Liver (tissue), 3 donors: ENCODE measurements around the gene CSMD2.

Experiments
- EGR1 ChIP-seq, 2 donors: IDR thresholded peaks; 2 replicates each; pipeline ENCODE4 v1.6.1; 2016 to 2018; ENCODE audit warnings: antibody characterized with exemption in 2 of 2, low read depth in 2 of 2
- GABPA ChIP-seq, 2 donors: IDR thresholded peaks in 1 of 2; conservative IDR thresholded peaks in 1 of 2; 2 replicates each; pipeline ENCODE4 v1.6.1; 2016; ENCODE audit warnings: antibody characterized with exemption in 2 of 2, mild to moderate bottlenecking in 1 of 2, moderate library complexity in 1 of 2
- HNF4A ChIP-seq, 2 donors: conservative IDR thresholded peaks; 2 replicates each; pipeline ENCODE4 v1.6.1; 2016; ENCODE audit warnings: antibody characterized with exemption in 2 of 2, mild to moderate bottlenecking in 2 of 2
- JUND ChIP-seq, 2 donors: IDR thresholded peaks; 2 replicates each; pipeline ENCODE4 v1.6.1; 2016; ENCODE audit warnings: antibody characterized with exemption in 2 of 2
- NR2F2 ChIP-seq: IDR thresholded peaks from 2 replicates; pipeline ENCODE4 v1.6.1; 2016; ENCODE audit warnings: antibody characterized with exemption
- RAD21 ChIP-seq, 2 donors: IDR thresholded peaks; 2 replicates each; pipeline ENCODE4 v1.6.1; 2016; ENCODE audit warnings: antibody characterized with exemption in 2 of 2, mild to moderate bottlenecking in 2 of 2
- RXRA ChIP-seq, 2 donors: IDR thresholded peaks; 2 replicates each; pipeline ENCODE4 v1.6.1; 2017 to 2018; ENCODE audit warnings: antibody characterized with exemption in 2 of 2, mild to moderate bottlenecking in 1 of 2
- SP1 ChIP-seq: IDR thresholded peaks from 2 replicates; pipeline ENCODE4 v1.6.1; 2018; ENCODE audit warnings: antibody characterized with exemption, mild to moderate bottlenecking
- TAF1 ChIP-seq: conservative IDR thresholded peaks from 2 replicates; pipeline ENCODE4 v1.6.1; 2016; ENCODE audit warnings: antibody characterized with exemption, mild to moderate bottlenecking
- YY1 ChIP-seq: IDR thresholded peaks from 2 replicates; pipeline ENCODE4 v1.6.1; 2016; ENCODE audit warnings: antibody characterized with exemption, mild to moderate bottlenecking
- TF ChIP-seq, protein P1 (sequence below): fragments of 150-350 bp; IDR thresholded peaks from 2 replicates; pipeline ENCODE4 v1.5.1; 2017; ENCODE audit warnings: improper control_type of control experiment, low read depth, low read length; ENCODE audit not compliant: missing input control
- TF ChIP-seq, protein P2 (sequence below): IDR thresholded peaks from 2 replicates; pipeline ENCODE4 v1.6.1; 2016; ENCODE audit warnings: antibody characterized with exemption, mild to moderate bottlenecking
- TF ChIP-seq, protein P3 (sequence below): IDR thresholded peaks from 2 replicates; pipeline ENCODE4 v1.6.1; 2016; ENCODE audit warnings: antibody characterized with exemption
- TF ChIP-seq, protein P4 (sequence below): IDR thresholded peaks from 2 replicates; pipeline ENCODE4 v1.6.1; 2016; ENCODE audit warnings: antibody characterized with exemption
- donor health status: healthy.
- donor health status: healthy.

DNA sequence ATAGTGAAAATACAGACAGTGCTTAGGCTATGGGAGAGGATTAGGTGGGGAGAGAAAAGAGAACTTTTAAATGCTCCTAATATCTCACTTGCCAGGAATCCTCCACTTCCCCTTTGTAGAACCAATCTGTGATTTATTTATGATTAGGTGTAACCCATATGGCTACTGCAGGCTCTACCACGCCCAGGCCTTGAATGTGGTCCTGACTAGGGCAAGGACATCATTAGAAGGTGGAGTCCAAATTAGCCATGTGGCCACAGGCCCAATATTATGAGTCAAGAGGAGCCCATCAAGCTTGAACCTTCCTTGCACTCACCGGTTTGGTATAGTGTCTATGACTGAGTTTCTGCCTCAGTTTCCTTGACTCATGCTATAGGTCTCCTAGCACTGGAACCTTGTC lies 159.7 kb downstream of the CSMD2 start:
- TF ChIP-seq, protein P1, sequence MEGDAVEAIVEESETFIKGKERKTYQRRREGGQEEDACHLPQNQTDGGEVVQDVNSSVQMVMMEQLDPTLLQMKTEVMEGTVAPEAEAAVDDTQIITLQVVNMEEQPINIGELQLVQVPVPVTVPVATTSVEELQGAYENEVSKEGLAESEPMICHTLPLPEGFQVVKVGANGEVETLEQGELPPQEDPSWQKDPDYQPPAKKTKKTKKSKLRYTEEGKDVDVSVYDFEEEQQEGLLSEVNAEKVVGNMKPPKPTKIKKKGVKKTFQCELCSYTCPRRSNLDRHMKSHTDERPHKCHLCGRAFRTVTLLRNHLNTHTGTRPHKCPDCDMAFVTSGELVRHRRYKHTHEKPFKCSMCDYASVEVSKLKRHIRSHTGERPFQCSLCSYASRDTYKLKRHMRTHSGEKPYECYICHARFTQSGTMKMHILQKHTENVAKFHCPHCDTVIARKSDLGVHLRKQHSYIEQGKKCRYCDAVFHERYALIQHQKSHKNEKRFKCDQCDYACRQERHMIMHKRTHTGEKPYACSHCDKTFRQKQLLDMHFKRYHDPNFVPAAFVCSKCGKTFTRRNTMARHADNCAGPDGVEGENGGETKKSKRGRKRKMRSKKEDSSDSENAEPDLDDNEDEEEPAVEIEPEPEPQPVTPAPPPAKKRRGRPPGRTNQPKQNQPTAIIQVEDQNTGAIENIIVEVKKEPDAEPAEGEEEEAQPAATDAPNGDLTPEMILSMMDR = no peak
- TF ChIP-seq RXRA (IDR thresholded peaks at IDR 0.05) (no peak), RAD21 (IDR thresholded peaks at IDR 0.05) (no peak), TAF1 (no peak), YY1 (no peak), GABPA (IDR thresholded peaks at IDR 0.05 in 1 of 2, conservative IDR thresholded peaks at IDR 0.05 in 1 of 2) (no peak), EGR1 (IDR thresholded peaks at IDR 0.05; ENCODE audit: low read depth in 2 of 2) (no peak), HNF4A (conservative IDR thresholded peaks at IDR 0.05) (no peak), NR2F2 (no peak), JUND (IDR thresholded peaks at IDR 0.05) (no peak), SP1 (no peak)
- TF ChIP-seq, protein P2, sequence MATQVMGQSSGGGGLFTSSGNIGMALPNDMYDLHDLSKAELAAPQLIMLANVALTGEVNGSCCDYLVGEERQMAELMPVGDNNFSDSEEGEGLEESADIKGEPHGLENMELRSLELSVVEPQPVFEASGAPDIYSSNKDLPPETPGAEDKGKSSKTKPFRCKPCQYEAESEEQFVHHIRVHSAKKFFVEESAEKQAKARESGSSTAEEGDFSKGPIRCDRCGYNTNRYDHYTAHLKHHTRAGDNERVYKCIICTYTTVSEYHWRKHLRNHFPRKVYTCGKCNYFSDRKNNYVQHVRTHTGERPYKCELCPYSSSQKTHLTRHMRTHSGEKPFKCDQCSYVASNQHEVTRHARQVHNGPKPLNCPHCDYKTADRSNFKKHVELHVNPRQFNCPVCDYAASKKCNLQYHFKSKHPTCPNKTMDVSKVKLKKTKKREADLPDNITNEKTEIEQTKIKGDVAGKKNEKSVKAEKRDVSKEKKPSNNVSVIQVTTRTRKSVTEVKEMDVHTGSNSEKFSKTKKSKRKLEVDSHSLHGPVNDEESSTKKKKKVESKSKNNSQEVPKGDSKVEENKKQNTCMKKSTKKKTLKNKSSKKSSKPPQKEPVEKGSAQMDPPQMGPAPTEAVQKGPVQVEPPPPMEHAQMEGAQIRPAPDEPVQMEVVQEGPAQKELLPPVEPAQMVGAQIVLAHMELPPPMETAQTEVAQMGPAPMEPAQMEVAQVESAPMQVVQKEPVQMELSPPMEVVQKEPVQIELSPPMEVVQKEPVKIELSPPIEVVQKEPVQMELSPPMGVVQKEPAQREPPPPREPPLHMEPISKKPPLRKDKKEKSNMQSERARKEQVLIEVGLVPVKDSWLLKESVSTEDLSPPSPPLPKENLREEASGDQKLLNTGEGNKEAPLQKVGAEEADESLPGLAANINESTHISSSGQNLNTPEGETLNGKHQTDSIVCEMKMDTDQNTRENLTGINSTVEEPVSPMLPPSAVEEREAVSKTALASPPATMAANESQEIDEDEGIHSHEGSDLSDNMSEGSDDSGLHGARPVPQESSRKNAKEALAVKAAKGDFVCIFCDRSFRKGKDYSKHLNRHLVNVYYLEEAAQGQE = no peak
- TF ChIP-seq, protein P3, sequence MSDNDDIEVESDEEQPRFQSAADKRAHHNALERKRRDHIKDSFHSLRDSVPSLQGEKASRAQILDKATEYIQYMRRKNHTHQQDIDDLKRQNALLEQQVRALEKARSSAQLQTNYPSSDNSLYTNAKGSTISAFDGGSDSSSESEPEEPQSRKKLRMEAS = no peak
- TF ChIP-seq, protein P4, sequence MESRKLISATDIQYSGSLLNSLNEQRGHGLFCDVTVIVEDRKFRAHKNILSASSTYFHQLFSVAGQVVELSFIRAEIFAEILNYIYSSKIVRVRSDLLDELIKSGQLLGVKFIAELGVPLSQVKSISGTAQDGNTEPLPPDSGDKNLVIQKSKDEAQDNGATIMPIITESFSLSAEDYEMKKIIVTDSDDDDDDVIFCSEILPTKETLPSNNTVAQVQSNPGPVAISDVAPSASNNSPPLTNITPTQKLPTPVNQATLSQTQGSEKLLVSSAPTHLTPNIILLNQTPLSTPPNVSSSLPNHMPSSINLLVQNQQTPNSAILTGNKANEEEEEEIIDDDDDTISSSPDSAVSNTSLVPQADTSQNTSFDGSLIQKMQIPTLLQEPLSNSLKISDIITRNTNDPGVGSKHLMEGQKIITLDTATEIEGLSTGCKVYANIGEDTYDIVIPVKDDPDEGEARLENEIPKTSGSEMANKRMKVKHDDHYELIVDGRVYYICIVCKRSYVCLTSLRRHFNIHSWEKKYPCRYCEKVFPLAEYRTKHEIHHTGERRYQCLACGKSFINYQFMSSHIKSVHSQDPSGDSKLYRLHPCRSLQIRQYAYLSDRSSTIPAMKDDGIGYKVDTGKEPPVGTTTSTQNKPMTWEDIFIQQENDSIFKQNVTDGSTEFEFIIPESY = no peak
